ENCODE data around the gene ENPP5.

DNA sequence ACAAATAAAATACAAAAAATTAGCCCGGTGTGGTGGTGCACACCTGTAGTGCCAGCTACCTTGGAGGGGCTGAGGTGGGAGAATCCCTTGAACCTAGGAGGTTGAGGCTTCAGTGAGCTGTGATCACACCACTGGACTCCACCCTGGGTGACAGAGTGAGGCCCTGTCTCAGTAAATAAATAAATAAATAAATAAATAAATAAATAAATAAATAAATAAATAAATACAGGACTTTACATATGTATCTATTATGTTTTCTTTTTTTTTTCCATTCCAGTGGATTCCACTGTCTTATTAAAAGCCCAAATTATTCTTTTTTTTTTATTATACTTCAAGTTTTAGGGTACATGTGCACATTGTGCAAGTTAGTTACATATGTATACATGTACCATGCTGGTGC is 41.1 kb upstream of the ENPP5 start:
- TF ChIP-seq, protein P1, sequence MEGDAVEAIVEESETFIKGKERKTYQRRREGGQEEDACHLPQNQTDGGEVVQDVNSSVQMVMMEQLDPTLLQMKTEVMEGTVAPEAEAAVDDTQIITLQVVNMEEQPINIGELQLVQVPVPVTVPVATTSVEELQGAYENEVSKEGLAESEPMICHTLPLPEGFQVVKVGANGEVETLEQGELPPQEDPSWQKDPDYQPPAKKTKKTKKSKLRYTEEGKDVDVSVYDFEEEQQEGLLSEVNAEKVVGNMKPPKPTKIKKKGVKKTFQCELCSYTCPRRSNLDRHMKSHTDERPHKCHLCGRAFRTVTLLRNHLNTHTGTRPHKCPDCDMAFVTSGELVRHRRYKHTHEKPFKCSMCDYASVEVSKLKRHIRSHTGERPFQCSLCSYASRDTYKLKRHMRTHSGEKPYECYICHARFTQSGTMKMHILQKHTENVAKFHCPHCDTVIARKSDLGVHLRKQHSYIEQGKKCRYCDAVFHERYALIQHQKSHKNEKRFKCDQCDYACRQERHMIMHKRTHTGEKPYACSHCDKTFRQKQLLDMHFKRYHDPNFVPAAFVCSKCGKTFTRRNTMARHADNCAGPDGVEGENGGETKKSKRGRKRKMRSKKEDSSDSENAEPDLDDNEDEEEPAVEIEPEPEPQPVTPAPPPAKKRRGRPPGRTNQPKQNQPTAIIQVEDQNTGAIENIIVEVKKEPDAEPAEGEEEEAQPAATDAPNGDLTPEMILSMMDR (IDR thresholded peaks at IDR 0.05; ENCODE audit: low read depth, low read length, poor library complexity, severe bottlenecking) = no peak
- TF ChIP-seq EZH2phosphoT487 (IDR thresholded peaks at IDR 0.05; ENCODE audit: borderline replicate concordance, low read length) = no peak

Measured in DOHH2 (cell line).